Ovary (tissue), 9 donors: ENCODE data around the gene NDUFS4. TPM values are rescaled to one million over a fixed set of nuclear protein-coding genes. Genes with fewer than 3 reads are reported as not detected.
"Not testable (repeated sequence)": the region's sequence is repeated elsewhere in the genome, so short reads cannot be mapped to it uniquely, and the experiment has no call there.

ENCODE experiments used
- DNase-seq, 5 donors: peaks; one replicate each; pipeline ENCODE4 v3.0.0-alpha.2; 2019 to 2020
- H3K27ac ChIP-seq, 2 donors: fragments of 200-600 bp; one replicate each; pipeline versions ENCODE4 v1.5.1 to v1.8.0; 2019 to 2022
- H3K27me3 ChIP-seq: fragments of 200-600 bp; one replicate; pipeline ENCODE4 v1.8.0; 2022
- H3K36me3 ChIP-seq: fragments of 200-600 bp; sonication (generic); one replicate; pipeline ENCODE4 v1.5.1; 2019
- H3K4me1 ChIP-seq: one replicate; pipeline ENCODE4 v1.8.1; 2013; ENCODE audit warnings: mild to moderate bottlenecking, moderate library complexity; ENCODE audit not compliant: insufficient read depth
- H3K4me3 ChIP-seq: fragments of 200-600 bp; sonication (generic); one replicate; pipeline ENCODE4 v1.5.1; 2017
- H3K9me3 ChIP-seq, 2 donors: fragments of 200-600 bp in 1 of 2; sonication (generic) in 1 of 2; one replicate each; pipeline versions ENCODE4 v1.5.1 to v1.8.1; 2013 to 2019; ENCODE audit warnings: mild to moderate bottlenecking in 1 of 2, moderate library complexity in 1 of 2
- EP300 ChIP-seq: sonication (generic); formaldehyde crosslinking; IDR thresholded peaks from one replicate; pipeline ENCODE4 v1.6.1; 2017; ENCODE audit warnings: antibody characterized with exemption
- POLR2A ChIP-seq: fragments of 450-650 bp; IDR thresholded peaks from one replicate; pipeline ENCODE4 v1.6.1; 2017; ENCODE audit warnings: antibody characterized with exemption, mild to moderate bottlenecking, moderate library complexity
- WGBS, 3 donors: extraction: QIAGEN DNeasy Blood & Tissue Kit in 1 of 3; methylation state at CpG; one replicate each; pipeline versions ENCODE4 v1.1.5 to v1.1.7; 2013 to 2017; 5-methylcytosine and 5-hydroxymethylcytosine counted together
- intact Hi-C, 4 donors: fragments of 100-400 bp; cut with DNase I; formaldehyde crosslinking; loops; one replicate each; pipeline versions ENCODE4 v1.11.0 to v1.15.1; 2022 to 2023
- polyA plus RNA-seq, 2 donors: library from polyadenylated mRNA; stranded (reverse); fragments of 200-250 nt in 1 of 2; fragments of 350-450 nt in 1 of 2; fragmentation: Illumina TruSeq in 1 of 2; extraction: RNeasy Lipid Tissue Mini Kit (QIAGEN cat#74804) in 1 of 2; gene quantifications; one replicate each; pipeline ENCODE4 v1.2.3, GENCODE V29; 2013 to 2014
- total RNA-seq, 7 donors: library from RNA; depleted of rRNA in 2 of 7; stranded (reverse); fragments of >200 nt in 2 of 7; fragmentation: NEBNext Ultra II Directional in 3 of 7; extraction: Animal tissue kit (Norgen Biotek cat#: 25700) in 3 of 7; gene quantifications; one replicate each; pipeline versions ENCODE4 v1.1.0 to v1.2.4, GENCODE V29; 2016 to 2023
- TF ChIP-seq, protein P1 (sequence below), 3 donors: fragments of 450-650 bp in 2 of 3; fragments of 200-600 bp in 1 of 3; IDR thresholded peaks; one replicate each; pipeline versions ENCODE4 v1.5.1 to v1.8.0; 2016 to 2022; ENCODE audit warnings: antibody characterized with exemption in 3 of 3, mild to moderate bottlenecking in 1 of 3
- donor health status: DM: no; HTN: no; CAD: no; lungs with moderate emphysema.
- donor health status: DM: no; HTN: no; CAD: no.
- donor health status: Bipolar disorder and iron deficiency.
- donor health status: DM: yes; HTN: yes; CAD: no.
- donor health status: DM: no; HTN: no; CAD: no.
- donor health status: DM: yes; HTN: yes; CAD: no.

The NDUFS4 gene
- total and polyA plus RNA-seq, 9 donors, result 75.1 to 145 (median 101) TPM

GRCh38 chr5:53545744-53546143, 14.7 kb upstream of the NDUFS4 start:
- intact Hi-C loops, result no loop called here
- Histone ChIP-seq H3K27me3 (peaks cover 4% of the 10 kb centered on the region), H3K4me3 (no peak overlapping the region), H3K4me1 (no peaks in the 10 kb centered on the region), H3K9me3 (no peaks in the 10 kb centered on the region), H3K36me3 (no peaks in the 10 kb centered on the region), H3K27ac (no peak overlapping the region)
- no peak for DNase-seq
- WGBS, 3 donors, result 41 to 61% (median 58%) methylated on average over 2 of the region's 2 CpGs
- TF ChIP-seq, protein P1, sequence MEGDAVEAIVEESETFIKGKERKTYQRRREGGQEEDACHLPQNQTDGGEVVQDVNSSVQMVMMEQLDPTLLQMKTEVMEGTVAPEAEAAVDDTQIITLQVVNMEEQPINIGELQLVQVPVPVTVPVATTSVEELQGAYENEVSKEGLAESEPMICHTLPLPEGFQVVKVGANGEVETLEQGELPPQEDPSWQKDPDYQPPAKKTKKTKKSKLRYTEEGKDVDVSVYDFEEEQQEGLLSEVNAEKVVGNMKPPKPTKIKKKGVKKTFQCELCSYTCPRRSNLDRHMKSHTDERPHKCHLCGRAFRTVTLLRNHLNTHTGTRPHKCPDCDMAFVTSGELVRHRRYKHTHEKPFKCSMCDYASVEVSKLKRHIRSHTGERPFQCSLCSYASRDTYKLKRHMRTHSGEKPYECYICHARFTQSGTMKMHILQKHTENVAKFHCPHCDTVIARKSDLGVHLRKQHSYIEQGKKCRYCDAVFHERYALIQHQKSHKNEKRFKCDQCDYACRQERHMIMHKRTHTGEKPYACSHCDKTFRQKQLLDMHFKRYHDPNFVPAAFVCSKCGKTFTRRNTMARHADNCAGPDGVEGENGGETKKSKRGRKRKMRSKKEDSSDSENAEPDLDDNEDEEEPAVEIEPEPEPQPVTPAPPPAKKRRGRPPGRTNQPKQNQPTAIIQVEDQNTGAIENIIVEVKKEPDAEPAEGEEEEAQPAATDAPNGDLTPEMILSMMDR (IDR thresholded peaks at IDR 0.05), result no peak
- no peak for TF ChIP-seq EP300
- TF ChIP-seq POLR2A, result no peak

DNA sequence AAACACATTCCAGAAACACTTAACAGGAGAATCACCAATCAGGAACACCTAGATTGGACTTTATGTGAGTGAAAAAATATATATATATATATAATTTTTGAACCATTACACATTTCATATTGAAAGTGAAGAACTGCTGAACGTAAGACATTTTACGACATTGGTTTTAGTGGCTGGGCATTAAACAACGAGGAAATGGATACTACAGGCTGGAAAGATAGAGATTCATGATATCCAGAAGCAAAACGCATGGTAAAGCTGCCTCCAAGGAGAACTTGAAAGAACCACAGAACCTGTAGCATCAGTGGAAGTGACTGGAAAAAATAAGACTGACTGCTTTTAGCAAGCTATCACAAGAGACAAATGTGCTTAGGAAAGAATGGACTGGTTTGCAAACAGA, 13.2 kb upstream of the NDUFS4 start:
- no peaks in the 10 kb centered on the region for H3K4me1 ChIP-seq
- DNase-seq, result no peak
- TF ChIP-seq POLR2A (no peak), EP300 (no peak)
- TF ChIP-seq, protein P1 (IDR thresholded peaks at IDR 0.05), result no peak
- intact Hi-C loops, result no loop called here
- 93 to 97% (median 93%) methylated on average over 4 of the region's 4 CpGs for WGBS, 3 donors
- no peaks in the 10 kb centered on the region for H3K9me3 ChIP-seq
- H3K27me3 ChIP-seq, result peaks cover 4% of the 10 kb centered on the region
- H3K36me3 ChIP-seq, result no peaks in the 10 kb centered on the region
- no peak overlapping the region for H3K27ac ChIP-seq
- H3K4me3 ChIP-seq, result no peak overlapping the region

DNA sequence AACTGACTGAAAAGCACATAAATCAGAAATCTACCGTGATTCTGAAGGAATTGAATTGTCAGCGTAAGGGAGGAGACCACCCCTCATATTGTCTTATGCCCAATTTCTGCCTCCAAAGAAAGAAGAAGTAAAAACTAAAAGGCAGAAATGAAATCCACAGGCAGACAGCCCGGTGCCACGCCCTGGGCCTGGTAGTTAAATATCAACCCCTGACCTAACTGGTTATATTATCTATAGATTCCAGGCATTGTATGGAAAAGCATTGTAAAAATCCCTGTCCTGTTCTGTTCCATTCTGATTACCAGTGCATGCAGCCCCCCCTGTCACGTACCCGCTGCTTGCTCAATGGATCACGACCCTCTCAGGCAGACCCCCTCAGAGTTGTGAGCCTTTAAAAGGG, 11.9 kb upstream of the NDUFS4 start:
- H3K4me1 ChIP-seq, H3K4me3 ChIP-seq, H3K27ac ChIP-seq, H3K27me3 ChIP-seq, H3K9me3 ChIP-seq, H3K36me3 ChIP-seq, DNase-seq, intact Hi-C loops: not testable (repeated sequence)
- WGBS, 3 donors, result 93 to 97% (median 95%) methylated on average over 7 of the region's 7 CpGs

DNA sequence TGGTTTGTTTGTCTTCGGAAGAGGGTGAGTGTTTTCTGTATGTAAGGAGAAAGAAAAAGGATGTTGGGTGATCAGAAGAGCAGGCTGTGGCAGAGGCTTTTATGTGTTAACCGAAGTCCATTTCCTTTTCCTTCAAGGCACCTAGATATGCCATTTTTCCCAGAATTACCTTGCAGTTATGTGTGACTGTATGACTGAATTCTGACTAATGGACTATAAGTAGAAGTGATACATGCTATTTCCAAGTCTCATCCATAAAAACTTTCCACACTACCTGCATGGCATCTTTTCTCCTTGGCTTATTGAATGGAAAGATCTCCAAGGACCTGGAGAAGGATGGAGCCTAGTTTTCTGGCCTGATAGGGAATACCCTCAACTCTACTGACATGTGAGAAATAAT, 10.6 kb upstream of the NDUFS4 start:
- no peak for TF ChIP-seq POLR2A
- no peak for TF ChIP-seq EP300
- TF ChIP-seq, protein P1 (IDR thresholded peaks at IDR 0.05), result no peak
- intact Hi-C loops, result no loop called here
- DNase-seq, result no peak
- H3K4me1 ChIP-seq, result no peaks in the 10 kb centered on the region
- H3K4me3 ChIP-seq, result no peak overlapping the region
- WGBS, 3 donors, result 95 to 99% (median 96%) methylated on average over 2 of the region's 2 CpGs
- no peak overlapping the region for H3K27ac ChIP-seq
- H3K36me3 ChIP-seq, result no peaks in the 10 kb centered on the region
- no peaks in the 10 kb centered on the region for H3K27me3 ChIP-seq
- H3K9me3 ChIP-seq, result no peaks in the 10 kb centered on the region

- Histone ChIP-seq H3K27ac (no peak overlapping the region), H3K4me3 (no peak overlapping the region), H3K4me1 (no peaks in the 10 kb centered on the region), H3K9me3 (no peaks in the 10 kb centered on the region), H3K36me3 (no peaks in the 10 kb centered on the region), H3K27me3 (no peaks in the 10 kb centered on the region)
- WGBS, 3 donors, result 67 to 74% (median 72%) methylated on average over 3 of the region's 3 CpGs
- TF ChIP-seq EP300 (no peak), POLR2A (no peak)
- TF ChIP-seq, protein P1 (IDR thresholded peaks at IDR 0.05), result no peak
- intact Hi-C loops, result no loop called here
- no peak for DNase-seq
These were observed 7.9 kb upstream of the NDUFS4 start for GRCh38 chr5:53552561-53552960.
